Head of caudate nucleus (tissue), 42 donors: Measurements from ENCODE around the gene ST6GAL1.

Experiments
- DNase-seq, 42 donors: peaks; one replicate each; pipeline versions ENCODE4 v3.0.0 to v3.0.0-alpha.2; 2020 to 2021; ENCODE audit warnings: mixed read lengths in 7 of 42
- intact Hi-C: fragments of 100-400 bp; cut with DNase I; formaldehyde crosslinking; loops from one replicate; pipeline ENCODE4 v1.15.0; 2022

The ST6GAL1 gene

GRCh38 chr3:186909078-186909853 is 21.1 kb upstream of the ST6GAL1 start:
- no peak for DNase-seq
- intact Hi-C loops, result no loop called here

- intact Hi-C loops, result no loop called here
- DNase-seq, result peak in 1 of 42 donors; percentile 27
Observed at GRCh38 chr3:186915806-186916796, 14.2 kb upstream of the ST6GAL1 start.

DNA sequence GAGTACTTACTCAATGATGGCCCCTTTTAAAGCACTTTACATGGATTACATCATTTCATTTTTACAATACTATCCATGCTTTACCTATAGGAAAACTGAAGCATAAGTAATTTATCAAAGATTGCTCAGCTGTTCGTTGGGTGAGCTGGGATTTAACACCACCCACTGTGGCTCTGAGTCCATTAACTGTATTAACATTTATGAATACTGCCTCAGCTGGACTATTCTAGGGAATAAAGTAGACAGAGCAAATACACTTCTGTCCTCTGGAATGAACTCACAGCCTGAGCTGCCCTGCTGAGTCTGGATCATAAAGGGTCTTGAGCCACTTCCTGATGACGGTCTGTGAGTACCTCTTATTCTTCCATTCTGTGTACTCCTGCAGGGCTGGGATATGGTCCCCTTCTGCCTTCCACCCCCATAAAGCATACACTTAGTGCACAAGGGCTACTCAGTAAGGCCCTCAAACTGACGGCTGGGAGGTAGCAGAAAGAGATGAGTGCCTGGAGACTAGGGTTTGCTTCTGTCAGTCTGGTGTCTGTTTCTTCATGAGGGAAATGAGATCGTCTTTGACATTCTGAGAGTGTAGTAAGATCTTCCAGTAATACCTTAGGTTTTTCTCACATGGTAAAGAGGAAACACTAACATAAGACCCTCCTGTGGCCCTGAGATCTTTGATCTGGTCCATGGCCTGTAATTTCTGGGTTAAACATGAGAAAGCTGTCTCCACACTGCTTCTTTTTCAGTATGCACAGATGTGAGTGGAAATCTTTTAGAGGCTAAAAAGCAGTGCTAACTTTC is 12.6 kb upstream of the ST6GAL1 start:
- intact Hi-C loops, result no loop called here
- DNase-seq, result no peak

DNA sequence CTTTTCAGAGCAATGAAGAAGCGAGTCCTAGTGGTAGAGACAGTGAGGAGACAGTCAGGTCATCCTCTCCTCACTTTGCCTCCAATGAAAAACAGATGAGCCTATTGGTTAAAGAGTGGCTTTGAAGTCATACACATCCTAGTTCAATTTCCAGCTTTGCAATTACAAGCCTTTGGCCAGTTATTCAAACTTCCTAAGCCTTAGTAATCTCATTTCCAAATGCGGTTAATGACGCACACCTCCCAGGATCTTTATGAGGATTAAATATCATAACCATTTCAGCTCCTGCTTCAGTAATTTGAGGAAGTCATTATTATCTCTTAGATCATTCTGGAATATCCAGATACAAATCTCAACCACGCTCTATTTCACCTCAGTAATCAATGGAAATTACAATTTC is 10.0 kb upstream of the ST6GAL1 start:
- DNase-seq, result no peak
- intact Hi-C loops, result no loop called here

DNA sequence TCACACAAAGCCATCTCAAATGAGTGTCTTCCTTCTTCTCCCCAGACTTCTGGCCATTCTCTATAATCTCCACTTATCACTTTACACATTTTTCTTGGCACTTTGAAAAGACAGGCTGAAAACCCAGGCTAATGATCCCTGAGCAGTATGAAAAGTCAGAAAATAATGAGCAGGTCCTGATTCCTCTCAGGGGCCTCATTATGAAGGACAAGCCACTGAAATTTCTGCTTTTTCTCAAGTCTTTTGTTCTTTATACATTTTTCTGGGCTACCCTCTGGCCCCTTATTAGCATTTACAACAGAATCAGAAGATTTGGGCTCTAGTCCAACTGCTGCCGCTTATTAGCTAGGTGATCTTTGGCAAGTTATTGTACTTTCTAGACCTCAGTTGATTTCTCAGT is 9.5 kb upstream of the ST6GAL1 start:
- intact Hi-C loops, result no loop called here
- DNase-seq, result no peak

GRCh38 chr3:186921578-186921977 is 8.7 kb upstream of the ST6GAL1 start:
- DNase-seq, result no peak
- intact Hi-C loops, result no loop called here

DNA sequence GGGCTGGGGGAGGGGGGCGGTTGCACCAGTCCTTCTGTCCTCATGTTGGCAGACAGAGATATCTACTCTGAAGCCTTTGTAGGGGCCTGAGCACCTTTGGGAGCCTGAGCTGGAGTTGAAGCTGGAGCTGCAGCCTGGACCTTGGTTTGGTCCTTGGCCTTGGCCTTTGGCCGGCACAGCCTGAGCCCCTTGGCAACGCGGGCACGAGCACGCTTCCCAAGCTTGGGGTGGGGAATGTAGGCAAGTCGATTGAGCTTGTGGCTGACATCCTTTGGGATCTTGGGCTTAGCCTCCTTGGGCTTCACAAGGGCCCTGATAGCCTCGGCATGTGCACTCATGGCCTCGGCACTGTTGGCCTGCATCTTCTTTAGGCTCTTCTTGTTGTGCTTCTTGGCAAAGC is 8.1 kb upstream of the ST6GAL1 start:
- no peak for DNase-seq
- intact Hi-C loops, result no loop called here

- intact Hi-C loops, result no loop called here
- no peak for DNase-seq
Observed at GRCh38 chr3:186922790-186923189, 7.5 kb upstream of the ST6GAL1 start.

- DNase-seq, result no peak
- intact Hi-C loops, result no loop called here
Observed at GRCh38 chr3:186923241-186923640, 7.1 kb upstream of the ST6GAL1 start.

DNA sequence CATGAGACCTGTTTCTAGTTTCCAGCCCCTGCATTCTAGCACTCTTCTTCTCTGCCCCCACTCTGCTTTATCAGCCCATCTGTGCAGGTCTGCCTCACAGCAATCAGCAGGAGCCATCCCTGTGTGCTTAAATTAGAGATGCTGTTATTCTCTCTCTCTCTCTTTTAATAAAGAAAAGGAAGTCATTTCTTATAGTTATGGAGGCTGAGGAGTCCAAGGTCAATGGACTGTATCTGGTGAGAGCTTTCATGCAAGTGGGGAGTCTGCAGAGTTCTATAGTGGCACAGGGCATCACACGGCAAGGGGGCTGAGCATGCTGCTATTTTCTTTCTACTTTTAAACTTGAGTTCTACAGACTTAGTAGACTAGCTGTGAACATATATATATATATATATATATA is 4.5 kb upstream of the ST6GAL1 start:
- intact Hi-C loops, result no loop called here
- DNase-seq, result no peak

DNA sequence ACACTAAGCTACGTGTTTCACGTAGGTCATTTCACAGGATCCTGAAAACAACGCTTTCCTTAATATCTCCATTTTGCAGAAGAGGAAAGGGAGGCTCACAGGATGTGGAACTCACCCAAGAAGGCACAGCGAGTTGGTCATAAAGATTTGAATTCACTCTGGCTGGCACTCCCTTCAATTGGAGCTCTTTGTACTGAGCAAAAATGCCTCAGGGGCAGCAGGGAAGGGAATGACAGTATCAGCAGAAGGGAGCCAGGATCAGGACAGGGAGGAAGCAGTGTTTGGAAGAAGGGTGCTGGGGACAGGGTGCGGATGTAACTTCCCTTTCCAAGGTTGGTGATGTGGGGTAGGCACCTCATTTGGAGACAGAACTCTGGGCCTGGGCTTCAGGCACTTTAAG is 1.1 kb upstream of the ST6GAL1 start:
- no peak for DNase-seq
- intact Hi-C loops, result no loop called here

DNA sequence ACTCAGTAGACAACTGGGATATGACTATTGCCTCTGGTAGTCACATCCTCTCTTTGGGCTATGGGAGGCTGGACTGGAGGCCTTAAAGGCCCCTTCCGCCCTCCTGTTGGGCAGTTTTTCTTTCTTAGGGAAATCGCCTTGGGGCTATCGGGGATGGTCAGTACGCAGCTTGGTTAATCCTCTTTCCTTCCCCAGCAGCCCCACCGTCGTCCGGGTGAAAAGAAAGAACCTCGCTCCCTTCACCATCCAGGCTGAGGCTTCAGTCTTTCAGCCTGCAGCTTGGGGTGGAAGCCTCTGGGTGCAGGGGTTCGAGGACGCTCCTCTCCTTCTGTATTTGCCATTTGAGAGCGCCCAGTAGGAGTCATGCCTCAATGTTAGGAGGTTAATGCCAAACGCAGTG is 641 bp upstream of the ST6GAL1 start:
- DNase-seq, result no peak
- intact Hi-C loops, result no loop called here

- intact Hi-C loops, result no loop called here
Observed at GRCh38 chr3:186930641-186931531, 560 bp downstream of the ST6GAL1 start.

GRCh38 chr3:186931532-186932280 is 1.4 kb downstream of the ST6GAL1 start:
- DNase-seq, result peak in 33 of 42 donors; percentile 10 to 75 (median 36)
- intact Hi-C loops, result no loop called here

More at GRCh38 chr3:186930641-186931531, 560 bp downstream of the ST6GAL1 start:
- peak in 36 of 42 donors; percentile 17 to 70 (median 38) for DNase-seq

GRCh38 chr3:186932281-186933181 is 2.2 kb downstream of the ST6GAL1 start:
- peak in 4 of 42 donors; percentile 9 to 48 (median 33) for DNase-seq
- intact Hi-C loops, result no loop called here

GRCh38 chr3:186933816-186934215 is 3.5 kb downstream of the ST6GAL1 start:
- intact Hi-C loops, result no loop called here
- no peak for DNase-seq

DNA sequence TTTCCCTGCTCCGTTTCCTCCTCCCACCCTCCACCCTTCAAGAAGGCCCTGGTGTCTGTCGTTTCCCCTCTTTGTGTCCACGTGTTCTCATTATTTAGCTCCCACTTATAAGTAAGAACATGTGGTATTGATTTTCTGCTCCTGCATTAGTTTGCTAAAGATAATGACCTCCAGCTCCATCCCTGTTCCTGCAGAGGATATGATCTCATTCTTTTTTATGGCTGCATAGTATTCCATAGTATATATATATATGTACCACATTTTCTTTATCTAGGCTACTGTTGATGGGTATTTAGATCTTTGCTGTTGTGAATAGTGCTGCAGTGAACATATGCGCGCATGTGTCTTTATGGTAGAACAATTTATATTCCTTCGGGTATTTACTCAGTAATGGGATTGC is 4.8 kb downstream of the ST6GAL1 start:
- intact Hi-C loops, result no loop called here
- DNase-seq, result no peak
